ENCODE data around the gene RPL18. TPM values are rescaled to one million over a fixed set of nuclear protein-coding genes. Genes with fewer than 3 reads are reported as not detected.

The RPL18 gene
- total and polyA plus RNA-seq, 9 of the 15 experiments (the other 6 are each of a cell fraction or from before 2014, with no cell fraction given) = 312 to 2,635 (median 1,653) TPM

DNA sequence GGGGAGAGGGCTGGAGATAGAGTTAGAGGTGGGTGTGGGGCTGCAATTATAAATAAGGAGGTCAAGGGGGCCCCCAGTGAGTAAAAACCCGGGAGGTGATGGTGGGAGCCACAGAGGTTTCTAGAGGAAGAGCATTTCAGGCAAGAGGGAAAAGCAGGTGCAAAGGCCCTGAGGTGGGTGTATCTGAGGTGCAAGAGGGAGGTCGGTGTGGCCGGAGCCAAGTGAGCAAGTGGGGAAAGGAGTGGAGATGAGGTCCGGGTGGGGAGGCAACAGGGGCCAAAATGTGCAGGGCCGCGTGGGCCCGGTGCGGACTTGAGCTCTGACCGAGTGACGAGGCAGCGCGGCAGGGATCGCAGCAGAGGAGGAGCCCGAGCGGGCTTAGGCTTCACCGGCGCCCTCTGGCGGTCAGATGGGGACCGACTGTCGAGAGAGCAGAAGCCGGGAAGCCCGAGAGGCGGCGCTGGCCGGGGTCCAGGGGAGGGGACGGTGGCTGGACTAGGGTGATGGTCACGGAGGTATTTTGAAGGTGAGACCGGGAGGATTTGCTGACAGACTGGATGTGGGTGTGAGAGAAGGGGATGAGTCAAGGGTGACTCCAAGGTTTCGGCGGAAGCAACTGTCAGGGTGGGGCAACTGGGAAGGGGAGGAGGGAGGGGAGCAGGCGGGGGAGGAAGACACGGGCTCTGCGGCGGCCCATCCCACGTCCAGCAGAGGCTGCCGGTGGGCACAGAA lies 30.1 kb downstream of the RPL18 start (continued):
- TF ChIP-seq, protein P1, sequence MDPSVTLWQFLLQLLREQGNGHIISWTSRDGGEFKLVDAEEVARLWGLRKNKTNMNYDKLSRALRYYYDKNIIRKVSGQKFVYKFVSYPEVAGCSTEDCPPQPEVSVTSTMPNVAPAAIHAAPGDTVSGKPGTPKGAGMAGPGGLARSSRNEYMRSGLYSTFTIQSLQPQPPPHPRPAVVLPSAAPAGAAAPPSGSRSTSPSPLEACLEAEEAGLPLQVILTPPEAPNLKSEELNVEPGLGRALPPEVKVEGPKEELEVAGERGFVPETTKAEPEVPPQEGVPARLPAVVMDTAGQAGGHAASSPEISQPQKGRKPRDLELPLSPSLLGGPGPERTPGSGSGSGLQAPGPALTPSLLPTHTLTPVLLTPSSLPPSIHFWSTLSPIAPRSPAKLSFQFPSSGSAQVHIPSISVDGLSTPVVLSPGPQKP (CRISPR knock-in tag; IDR thresholded peaks at IDR 0.05) = no peak
- TF ChIP-seq BRF1 (IDR thresholded peaks at IDR 0.05; ENCODE audit: borderline replicate concordance, extremely low read depth, insufficient read length) (no peak), MTF1 (CRISPR knock-in tag; IDR thresholded peaks at IDR 0.05; ENCODE audit: borderline replicate concordance) (no peak), ARID1B (IDR thresholded peaks at IDR 0.05) (peak; percentile 79; the same call in 1 of the 2 replicates), PML (IDR thresholded peaks at IDR 0.05; ENCODE audit: low read length) (no peak), GATA2 (CRISPR knock-in tag; IDR thresholded peaks at IDR 0.05) (no peak)
- TF ChIP-seq, protein P2, sequence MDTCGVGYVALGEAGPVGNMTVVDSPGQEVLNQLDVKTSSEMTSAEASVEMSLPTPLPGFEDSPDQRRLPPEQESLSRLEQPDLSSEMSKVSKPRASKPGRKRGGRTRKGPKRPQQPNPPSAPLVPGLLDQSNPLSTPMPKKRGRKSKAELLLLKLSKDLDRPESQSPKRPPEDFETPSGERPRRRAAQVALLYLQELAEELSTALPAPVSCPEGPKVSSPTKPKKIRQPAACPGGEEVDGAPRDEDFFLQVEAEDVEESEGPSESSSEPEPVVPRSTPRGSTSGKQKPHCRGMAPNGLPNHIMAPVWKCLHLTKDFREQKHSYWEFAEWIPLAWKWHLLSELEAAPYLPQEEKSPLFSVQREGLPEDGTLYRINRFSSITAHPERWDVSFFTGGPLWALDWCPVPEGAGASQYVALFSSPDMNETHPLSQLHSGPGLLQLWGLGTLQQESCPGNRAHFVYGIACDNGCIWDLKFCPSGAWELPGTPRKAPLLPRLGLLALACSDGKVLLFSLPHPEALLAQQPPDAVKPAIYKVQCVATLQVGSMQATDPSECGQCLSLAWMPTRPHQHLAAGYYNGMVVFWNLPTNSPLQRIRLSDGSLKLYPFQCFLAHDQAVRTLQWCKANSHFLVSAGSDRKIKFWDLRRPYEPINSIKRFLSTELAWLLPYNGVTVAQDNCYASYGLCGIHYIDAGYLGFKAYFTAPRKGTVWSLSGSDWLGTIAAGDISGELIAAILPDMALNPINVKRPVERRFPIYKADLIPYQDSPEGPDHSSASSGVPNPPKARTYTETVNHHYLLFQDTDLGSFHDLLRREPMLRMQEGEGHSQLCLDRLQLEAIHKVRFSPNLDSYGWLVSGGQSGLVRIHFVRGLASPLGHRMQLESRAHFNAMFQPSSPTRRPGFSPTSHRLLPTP (IDR thresholded peaks at IDR 0.05; ENCODE audit: borderline replicate concordance, extremely low read depth, insufficient read length) = no peak
- TF ChIP-seq, protein P3, sequence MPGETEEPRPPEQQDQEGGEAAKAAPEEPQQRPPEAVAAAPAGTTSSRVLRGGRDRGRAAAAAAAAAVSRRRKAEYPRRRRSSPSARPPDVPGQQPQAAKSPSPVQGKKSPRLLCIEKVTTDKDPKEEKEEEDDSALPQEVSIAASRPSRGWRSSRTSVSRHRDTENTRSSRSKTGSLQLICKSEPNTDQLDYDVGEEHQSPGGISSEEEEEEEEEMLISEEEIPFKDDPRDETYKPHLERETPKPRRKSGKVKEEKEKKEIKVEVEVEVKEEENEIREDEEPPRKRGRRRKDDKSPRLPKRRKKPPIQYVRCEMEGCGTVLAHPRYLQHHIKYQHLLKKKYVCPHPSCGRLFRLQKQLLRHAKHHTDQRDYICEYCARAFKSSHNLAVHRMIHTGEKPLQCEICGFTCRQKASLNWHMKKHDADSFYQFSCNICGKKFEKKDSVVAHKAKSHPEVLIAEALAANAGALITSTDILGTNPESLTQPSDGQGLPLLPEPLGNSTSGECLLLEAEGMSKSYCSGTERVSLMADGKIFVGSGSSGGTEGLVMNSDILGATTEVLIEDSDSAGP (CRISPR knock-in tag; IDR thresholded peaks at IDR 0.05) = no peak
- TF ChIP-seq, protein P4, sequence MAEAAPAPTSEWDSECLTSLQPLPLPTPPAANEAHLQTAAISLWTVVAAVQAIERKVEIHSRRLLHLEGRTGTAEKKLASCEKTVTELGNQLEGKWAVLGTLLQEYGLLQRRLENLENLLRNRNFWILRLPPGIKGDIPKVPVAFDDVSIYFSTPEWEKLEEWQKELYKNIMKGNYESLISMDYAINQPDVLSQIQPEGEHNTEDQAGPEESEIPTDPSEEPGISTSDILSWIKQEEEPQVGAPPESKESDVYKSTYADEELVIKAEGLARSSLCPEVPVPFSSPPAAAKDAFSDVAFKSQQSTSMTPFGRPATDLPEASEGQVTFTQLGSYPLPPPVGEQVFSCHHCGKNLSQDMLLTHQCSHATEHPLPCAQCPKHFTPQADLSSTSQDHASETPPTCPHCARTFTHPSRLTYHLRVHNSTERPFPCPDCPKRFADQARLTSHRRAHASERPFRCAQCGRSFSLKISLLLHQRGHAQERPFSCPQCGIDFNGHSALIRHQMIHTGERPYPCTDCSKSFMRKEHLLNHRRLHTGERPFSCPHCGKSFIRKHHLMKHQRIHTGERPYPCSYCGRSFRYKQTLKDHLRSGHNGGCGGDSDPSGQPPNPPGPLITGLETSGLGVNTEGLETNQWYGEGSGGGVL (CRISPR knock-in tag; IDR thresholded peaks at IDR 0.05) = no peak
- TF ChIP-seq, protein P5, sequence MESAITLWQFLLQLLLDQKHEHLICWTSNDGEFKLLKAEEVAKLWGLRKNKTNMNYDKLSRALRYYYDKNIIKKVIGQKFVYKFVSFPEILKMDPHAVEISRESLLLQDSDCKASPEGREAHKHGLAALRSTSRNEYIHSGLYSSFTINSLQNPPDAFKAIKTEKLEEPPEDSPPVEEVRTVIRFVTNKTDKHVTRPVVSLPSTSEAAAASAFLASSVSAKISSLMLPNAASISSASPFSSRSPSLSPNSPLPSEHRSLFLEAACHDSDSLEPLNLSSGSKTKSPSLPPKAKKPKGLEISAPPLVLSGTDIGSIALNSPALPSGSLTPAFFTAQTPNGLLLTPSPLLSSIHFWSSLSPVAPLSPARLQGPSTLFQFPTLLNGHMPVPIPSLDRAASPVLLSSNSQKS (CRISPR knock-in tag; IDR thresholded peaks at IDR 0.05) = no peak
- TF ChIP-seq, protein P6, sequence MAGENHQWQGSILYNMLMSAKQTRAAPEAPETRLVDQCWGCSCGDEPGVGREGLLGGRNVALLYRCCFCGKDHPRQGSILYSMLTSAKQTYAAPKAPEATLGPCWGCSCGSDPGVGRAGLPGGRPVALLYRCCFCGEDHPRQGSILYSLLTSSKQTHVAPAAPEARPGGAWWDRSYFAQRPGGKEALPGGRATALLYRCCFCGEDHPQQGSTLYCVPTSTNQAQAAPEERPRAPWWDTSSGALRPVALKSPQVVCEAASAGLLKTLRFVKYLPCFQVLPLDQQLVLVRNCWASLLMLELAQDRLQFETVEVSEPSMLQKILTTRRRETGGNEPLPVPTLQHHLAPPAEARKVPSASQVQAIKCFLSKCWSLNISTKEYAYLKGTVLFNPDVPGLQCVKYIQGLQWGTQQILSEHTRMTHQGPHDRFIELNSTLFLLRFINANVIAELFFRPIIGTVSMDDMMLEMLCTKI (IDR thresholded peaks at IDR 0.05; ENCODE audit: partially characterized antibody) = no peak
- TF ChIP-seq, protein P7, sequence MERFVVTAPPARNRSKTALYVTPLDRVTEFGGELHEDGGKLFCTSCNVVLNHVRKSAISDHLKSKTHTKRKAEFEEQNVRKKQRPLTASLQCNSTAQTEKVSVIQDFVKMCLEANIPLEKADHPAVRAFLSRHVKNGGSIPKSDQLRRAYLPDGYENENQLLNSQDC (CRISPR knock-in tag; IDR thresholded peaks at IDR 0.05) = no peak

All from K562 (cell line).